Thoracic aorta (tissue), 2 donors: ENCODE results near the gene SPATC1L. TPM values are rescaled to one million over a fixed set of nuclear protein-coding genes. Genes with fewer than 3 reads are reported as not detected.
"Not testable (repeated sequence)": the region's sequence is repeated elsewhere in the genome, so short reads cannot be mapped to it uniquely, and the experiment has no call there.

ENCODE experiments used
- ATAC-seq: fragments of 150-250 bp; one replicate; pipeline ENCODE4 v1.8.0; 2017; ENCODE audit warnings: low read depth; ENCODE audit not compliant: insufficient number of reproducible peaks, low FRiP score
- DNase-seq: peaks from one replicate; pipeline ENCODE4 v3.0.0-alpha.2; 2020; ENCODE audit warnings: low spot score
- H3K27ac ChIP-seq, 2 donors: fragments of 200-600 bp; sonication (generic); 1 replicate in 1 of 2; 2 replicates in 1 of 2; pipeline ENCODE4 v1.5.1; 2016; ENCODE audit warnings: mild to moderate bottlenecking in 2 of 2, moderate library complexity in 2 of 2
- H3K27me3 ChIP-seq: fragments of 200-600 bp; sonication (generic); replicated peaks from 2 replicates; pipeline ENCODE4 v1.6.0; 2016; ENCODE audit warnings: mild to moderate bottlenecking; ENCODE audit not compliant: insufficient read depth
- H3K36me3 ChIP-seq: fragments of 200-600 bp; sonication (generic); one replicate; pipeline ENCODE4 v1.5.1; 2016
- H3K4me1 ChIP-seq, 2 donors: fragments of 200-600 bp; sonication (generic); 1 replicate in 1 of 2; 2 replicates in 1 of 2; pipeline versions ENCODE4 v1.5.1 to v1.6.0; 2016; ENCODE audit warnings: low read depth in 2 of 2, mild to moderate bottlenecking in 1 of 2; ENCODE audit not compliant: control insufficient read depth in 1 of 2
- H3K4me3 ChIP-seq: fragments of 200-600 bp; sonication (generic); 2 replicates; pipeline ENCODE4 v1.5.1; 2016; ENCODE audit warnings: mild to moderate bottlenecking
- H3K9me3 ChIP-seq: fragments of 200-600 bp; sonication (generic); 2 replicates; pipeline ENCODE4 v1.5.1; 2016
- CTCF ChIP-seq: fragments of 200-600 bp; sonication (generic); IDR thresholded peaks from one replicate; pipeline ENCODE4 v1.5.1; 2019; ENCODE audit warnings: antibody characterized with exemption
- total RNA-seq, 2 donors: library from RNA; depleted of rRNA; stranded (reverse); fragments of >200 nt; gene quantifications; one replicate each; pipeline versions ENCODE4 v1.1.0 to v1.2.3, GENCODE V29; 2016

Gene SPATC1L
- total RNA-seq, 2 donors from 2014 or later = 3.2 to 7.9 TPM

- TF ChIP-seq CTCF = no peak
- Histone ChIP-seq H3K4me3 (no peak overlapping the region), H3K36me3 (peaks cover 36% of the 10 kb centered on the region), H3K27me3 (no peaks in the 10 kb centered on the region), H3K27ac (no peak overlapping the region), H3K9me3 (no peaks in the 10 kb centered on the region), H3K4me1 (no peaks in the 10 kb centered on the region)
- no peak for ATAC-seq
- no peak for DNase-seq
These were observed 18.4 kb upstream of the SPATC1L start for GRCh38 chr21:46202592-46203202.

GRCh38 chr21:46200877-46201803 lies 16.9 kb upstream of the SPATC1L start:
- not testable (repeated sequence) for H3K4me1 ChIP-seq, DNase-seq, H3K27me3 ChIP-seq, H3K9me3 ChIP-seq, H3K27ac ChIP-seq, H3K4me3 ChIP-seq, ATAC-seq
- peaks cover 37% of the 10 kb centered on the region for H3K36me3 ChIP-seq

- DNase-seq (no peak), ATAC-seq (no peak)
- Histone ChIP-seq H3K9me3 (no peaks in the 10 kb centered on the region), H3K36me3 (peaks cover 39% of the 10 kb centered on the region), H3K4me3 (no peak overlapping the region), H3K27ac (no peak overlapping the region), H3K27me3 (no peaks in the 10 kb centered on the region), H3K4me1 (no peaks in the 10 kb centered on the region)
- no peak for TF ChIP-seq CTCF
These were observed 15.4 kb upstream of the SPATC1L start for GRCh38 chr21:46199436-46200373.

- Histone ChIP-seq H3K9me3 (no peaks in the 10 kb centered on the region), H3K27me3 (no peaks in the 10 kb centered on the region), H3K4me3 (no peak overlapping the region), H3K27ac (no peak overlapping the region), H3K4me1 (no peaks in the 10 kb centered on the region), H3K36me3 (peaks cover 52% of the 10 kb centered on the region)
- DNase-seq = no peak
- no peak for ATAC-seq
- TF ChIP-seq CTCF = no peak
These were observed 12.5 kb upstream of the SPATC1L start for GRCh38 chr21:46196733-46197132.

- H3K4me3 ChIP-seq = no peak overlapping the region
- H3K27ac ChIP-seq = no peak overlapping the region
- H3K27me3 ChIP-seq = no peaks in the 10 kb centered on the region
- no peaks in the 10 kb centered on the region for H3K4me1 ChIP-seq
- peaks cover 62% of the 10 kb centered on the region for H3K36me3 ChIP-seq
- DNase-seq = no peak
- no peak for TF ChIP-seq CTCF
- no peak for ATAC-seq
- no peaks in the 10 kb centered on the region for H3K9me3 ChIP-seq
These were observed 11.4 kb upstream of the SPATC1L start for GRCh38 chr21:46195595-46196195.
